GM21825 (cell line): Measurements from ENCODE around the gene DTNA.

Experiments
- ATAC-seq: cut with Tn5 transposase; IDR thresholded peaks from one replicate; pipeline ENCODE4 v1.9.1; 2021; ENCODE audit warnings: mild to moderate bottlenecking, moderate library complexity; ENCODE audit not compliant: unreplicated experiment

The DTNA gene

GRCh38 chr18:34928754-34929335 is 218.7 kb downstream of the DTNA start:
- no peak for ATAC-seq

- ATAC-seq: no peak
These were observed 219.3 kb downstream of the DTNA start for GRCh38 chr18:34929336-34929780.

- no peak for ATAC-seq
These were observed 222.3 kb downstream of the DTNA start for GRCh38 chr18:34932363-34932762.

GRCh38 chr18:34932792-34933466 is 222.8 kb downstream of the DTNA start:
- ATAC-seq: no peak

GRCh38 chr18:34933909-34934661 is 224.0 kb downstream of the DTNA start:
- ATAC-seq: no peak

- no peak for ATAC-seq
These were observed 226.7 kb downstream of the DTNA start for GRCh38 chr18:34936772-34937171.

- ATAC-seq: no peak
These were observed 228.0 kb downstream of the DTNA start for GRCh38 chr18:34938090-34938489.
